A549 (cell line): ENCODE data around the gene PSMB11. TPM values are rescaled to one million over a fixed set of nuclear protein-coding genes. Genes with fewer than 3 reads are reported as not detected.
A peak's percentile ranks its signal among the peaks of the same experiment; 100 is the strongest.

Source experiments
- ATAC-seq, 2 experiments: fragments of 200-7000 bp in 1 of 2; fragments of >200 bp in 1 of 2; cut with Nextera tagmentation in 1 of 2; cut with Tn5 transposase in 1 of 2; 3 replicates each; pipeline versions ENCODE4 v1.8.0 to v1.9.1; 2018 to 2020; ENCODE audit warnings: mild to moderate bottlenecking in 1 of 2, moderate library complexity in 1 of 2
- CTCF ChIA-PET: fragments of 300-600 bp; sonication (Branson Sonifier 250); formaldehyde crosslinking; extraction: SDS; loops from one replicate; lab custom pipeline; 2021; ENCODE audit warnings: antibody characterized with exemption, inconsistent platforms; lab: Yijun Ruan, JAX
- POLR2A ChIA-PET: fragments of 350-600 bp; formaldehyde crosslinking; extraction: SDS; loops from one replicate; lab custom pipeline; 2021; ENCODE audit warnings: antibody characterized with exemption, inconsistent platforms; lab: Yijun Ruan, JAX
- DNase-seq, 2 experiments: peaks; one replicate each; pipeline versions ENCODE4 v3.0.0 to v3.0.0-alpha.2; 2011 to 2016; ENCODE audit warnings: low read depth in 1 of 2, low spot score in 1 of 2
- FAIRE-seq: peaks from 2 replicates; lab custom pipeline; 2011; peaks lifted over from hg19 to GRCh38; lab: Jason Lieb, UNC
- H3K27ac ChIP-seq, 2 experiments: fragments of >200 bp; sonication (Bioruptor Twin); formaldehyde crosslinking; 3 replicates each; pipeline ENCODE4 v1.5.1; 2016 to 2017
- H3K4me1 ChIP-seq: fragments of >200 bp; sonication (Bioruptor Twin); formaldehyde crosslinking; 3 replicates; pipeline ENCODE4 v1.6.1; 2016
- H3K4me2 ChIP-seq: fragments of >200 bp; sonication (Bioruptor Twin); formaldehyde crosslinking; 3 replicates; pipeline ENCODE4 v1.6.1; 2016
- H3K4me3 ChIP-seq: fragments of >200 bp; sonication (Bioruptor Twin); formaldehyde crosslinking; 3 replicates; pipeline ENCODE4 v1.5.1; 2016
- H3K9me3 ChIP-seq: fragments of >200 bp; sonication (Bioruptor Twin); formaldehyde crosslinking; 3 replicates; pipeline ENCODE4 v1.6.1; 2016
- BHLHE40 ChIP-seq: IDR thresholded peaks from 2 replicates; pipeline ENCODE4 v1.6.1; 2012; ENCODE audit warnings: low read depth, low read length, inconsistent platforms
- CBX2 ChIP-seq: fragments of 200-600 bp; sonication (generic); IDR thresholded peaks from 2 replicates; pipeline ENCODE4 v1.6.1; 2016; ENCODE audit warnings: low read depth, mild to moderate bottlenecking, borderline replicate concordance
- CHD4 ChIP-seq: fragments of 200-600 bp; sonication (generic); IDR thresholded peaks from 2 replicates; pipeline ENCODE4 v1.6.1; 2016; ENCODE audit warnings: antibody characterized with exemption, mild to moderate bottlenecking, borderline replicate concordance
- EHF ChIP-seq: fragments of 250-450 bp; sonication (Bioruptor Pico); IDR thresholded peaks from 2 replicates; pipeline ENCODE4 v1.5.0; 2020; ENCODE audit warnings: mild to moderate bottlenecking
- EP300 ChIP-seq, 2 experiments: fragments of >200 bp; sonication (Bioruptor Twin); formaldehyde crosslinking; IDR thresholded peaks; 2 replicates in 1 of 2; 3 replicates in 1 of 2; pipeline ENCODE4 v1.6.1; 2016 to 2017
- ESRRA ChIP-seq: fragments of 150-350 bp; IDR thresholded peaks from 2 replicates; pipeline ENCODE4 v1.6.1; 2014; ENCODE audit warnings: mild to moderate bottlenecking, low read length, borderline replicate concordance
- FOSB ChIP-seq: fragments of 250-450 bp; sonication (Bioruptor Pico); IDR thresholded peaks from 2 replicates; pipeline ENCODE4 v1.5.0; 2020; ENCODE audit warnings: mild to moderate bottlenecking, moderate library complexity
- FOSL2 ChIP-seq, 2 experiments: fragments of 450-650 bp in 1 of 2; fragments of >200 bp in 1 of 2; sonication (Bioruptor Twin) in 1 of 2; formaldehyde crosslinking; IDR thresholded peaks; 2 replicates each; pipeline versions ENCODE4 v1.5.0 to v1.6.1; 2016 to 2020; ENCODE audit warnings: mild to moderate bottlenecking in 1 of 2, moderate library complexity in 1 of 2
- HDAC2 ChIP-seq: fragments of 200-600 bp; sonication (generic); IDR thresholded peaks from 2 replicates; pipeline ENCODE4 v1.6.1; 2016
- HEYL ChIP-seq: fragments of 250-450 bp; sonication (Bioruptor Pico); IDR thresholded peaks from 2 replicates; pipeline ENCODE4 v1.8.0; 2021; ENCODE audit warnings: mild to moderate bottlenecking, moderate library complexity
- HOXB5 ChIP-seq: fragments of 250-450 bp; sonication (Bioruptor Pico); IDR thresholded peaks from 2 replicates; pipeline ENCODE4 v1.5.0; 2020; ENCODE audit warnings: mild to moderate bottlenecking, moderate library complexity
- JUN ChIP-seq, 2 experiments: fragments of >200 bp; sonication (Bioruptor Twin); formaldehyde crosslinking; IDR thresholded peaks; 2 replicates in 1 of 2; 3 replicates in 1 of 2; pipeline ENCODE4 v1.6.1; 2016 to 2017
- JUNB ChIP-seq: fragments of >200 bp; sonication (Bioruptor Twin); formaldehyde crosslinking; IDR thresholded peaks from 2 replicates; pipeline ENCODE4 v1.6.1; 2016
- KDM1A ChIP-seq: fragments of 200-600 bp; sonication (generic); IDR thresholded peaks from 2 replicates; pipeline ENCODE4 v1.6.1; 2016; ENCODE audit warnings: low read depth, mild to moderate bottlenecking
- MAZ ChIP-seq: fragments of 150-350 bp; IDR thresholded peaks from 2 replicates; pipeline ENCODE4 v1.6.1; 2014; ENCODE audit warnings: antibody characterized with exemption, low read depth, low read length, borderline replicate concordance
- NFE2L2 ChIP-seq: fragments of 150-350 bp; conservative IDR thresholded peaks from 2 replicates; pipeline ENCODE4 v1.6.1; 2014; ENCODE audit warnings: low read length
- PHF8 ChIP-seq: fragments of 200-600 bp; sonication (generic); IDR thresholded peaks from 2 replicates; pipeline ENCODE4 v1.6.1; 2016; ENCODE audit warnings: low read depth, mild to moderate bottlenecking, antibody characterized with exemption, moderate library complexity, borderline replicate concordance
- POLR2A ChIP-seq: IDR thresholded peaks from 2 replicates; pipeline ENCODE4 v1.6.1; 2012; ENCODE audit warnings: mild to moderate bottlenecking, low read length
- POLR2AphosphoS2 ChIP-seq: conservative IDR thresholded peaks from 2 replicates; pipeline ENCODE4 v1.6.1; 2012; ENCODE audit warnings: low read length, improper control_type of control experiment, inconsistent platforms
- RAD21 ChIP-seq, 2 experiments: fragments of >200 bp in 1 of 2; sonication (Bioruptor Twin) in 1 of 2; formaldehyde crosslinking in 1 of 2; IDR thresholded peaks in 1 of 2; conservative IDR thresholded peaks in 1 of 2; 2 replicates in 1 of 2; 3 replicates in 1 of 2; pipeline ENCODE4 v1.6.1; 2012 to 2018; ENCODE audit warnings: inconsistent platforms in 1 of 2
- RCOR1 ChIP-seq: fragments of 150-350 bp; IDR thresholded peaks from 2 replicates; pipeline ENCODE4 v1.6.1; 2014; ENCODE audit warnings: antibody characterized with exemption, low read length, low read depth
- REST ChIP-seq: fragments of 200-600 bp; sonication (generic); IDR thresholded peaks from 2 replicates; pipeline ENCODE4 v1.6.1; 2016; ENCODE audit warnings: antibody characterized with exemption, mild to moderate bottlenecking, moderate library complexity
- RFX5 ChIP-seq: fragments of 450-650 bp; IDR thresholded peaks from 2 replicates; pipeline ENCODE4 v1.7.1; 2014; ENCODE audit warnings: antibody characterized with exemption, mild to moderate bottlenecking, moderate library complexity
- RNF2 ChIP-seq: fragments of 200-600 bp; sonication (generic); IDR thresholded peaks from 2 replicates; pipeline ENCODE4 v1.6.1; 2016; ENCODE audit warnings: low read depth, mild to moderate bottlenecking, antibody characterized with exemption, moderate library complexity, borderline replicate concordance
- ZNF302 ChIP-seq: fragments of 250-450 bp; sonication (Bioruptor Pico); IDR thresholded peaks from 2 replicates; pipeline ENCODE4 v1.9.0; 2021; ENCODE audit warnings: inconsistent platforms, mild to moderate bottlenecking, moderate library complexity
- WGBS: methylation state at CpG from one replicate; pipeline ENCODE4 v1.1.6; 2017; ENCODE audit errors: missing lambda C conversion rate; 5-methylcytosine and 5-hydroxymethylcytosine counted together
- polyA plus RNA-seq, 4 experiments: library from polyadenylated mRNA; depleted of rRNA in 3 of 4; stranded (reverse); fragments of >200 nt; fragmentation: RNase III in 1 of 4; extraction: RNeasy Plus Mini Kit Qiagen cat#74134 plus additional on column Dnase treatment in 1 of 4; gene quantifications; 2 replicates in 3 of 4; 3 replicates in 1 of 4; pipeline ENCODE4 v1.2.3, GENCODE V29; 2011 to 2017

Gene PSMB11
- polyA plus RNA-seq, 2 of the 4 experiments (the other 2 are of a cell fraction): not detected

GRCh38 chr14:23069413-23069806, 27.4 kb downstream of the PSMB11 start:
- DNase-seq (no peak), ATAC-seq (no peak), FAIRE-seq (no peak)
- Histone ChIP-seq H3K9me3 (no peaks in the 10 kb centered on the region), H3K4me2 (peak overlapping the region; percentile 97; the same call in 2 of the 3 replicates), H3K4me3 (no peak overlapping the region), H3K27ac (peak overlapping the region in 1 of 2 experiments; percentile 30; a peak in 3 of 6 replicates), H3K4me1 (peaks cover 32% of the 10 kb centered on the region)
- CTCF ChIA-PET: interaction anchor here (0.6 to 33.8 kb wide), 45 partner anchors 9 to 512 kb away, joined by 3 to 1206 read pairs (median 6); partner anchors contain the start of genes ACIN1, AJUBA, C14orf119 and CDH24
- WGBS: 71% methylated on average over 4 of the region's 4 CpGs
- POLR2A ChIA-PET: interaction anchor here (0.6 to 1.6 kb wide), 4 partner anchors 10 to 62 kb away, joined by 3 to 21 read pairs (median 4); partner anchors contain the start of genes ACIN1 and C14orf119
- no peak for TF ChIP-seq MAZ
- TF ChIP-seq POLR2A: no peak
- no peak for TF ChIP-seq HDAC2
- no peak for TF ChIP-seq RNF2
- TF ChIP-seq EP300 (IDR thresholded peaks at IDR 0.05): no peak
- no peak for TF ChIP-seq POLR2AphosphoS2
- TF ChIP-seq RAD21 (conservative IDR thresholded peaks at IDR 0.05 in 1 of 2, IDR thresholded peaks at IDR 0.05 in 1 of 2): no peak
- no peak for TF ChIP-seq HEYL (CRISPR knock-in tag)
- TF ChIP-seq JUN (IDR thresholded peaks at IDR 0.05): no peak
- TF ChIP-seq NFE2L2: no peak
- TF ChIP-seq EHF (CRISPR knock-in tag): no peak

GRCh38 chr14:23070262-23071129, 28.5 kb downstream of the PSMB11 start:
- Histone ChIP-seq H3K4me2 (peak overlapping the region; percentile 97), H3K27ac (peak overlapping the region; percentile 84 to 92), H3K4me3 (peak overlapping the region; percentile 69), H3K4me1 (peaks cover 32% of the 10 kb centered on the region), H3K9me3 (no peaks in the 10 kb centered on the region)
- ChIA-PET CTCF (interaction anchor here (0.6 to 4.3 kb wide), 19 partner anchors 8 to 143 kb away, joined by 3 to 24 read pairs (median 6); partner anchors contain the start of genes ACIN1 and C14orf119), POLR2A (interaction anchor here (0.6 to 3.7 kb wide), 5 partner anchors 8 to 232 kb away, joined by 3 to 36 read pairs (median 7); partner anchors contain the start of genes ACIN1, C14orf119 and PPP1R3E)
- no peak for DNase-seq
- no peak for TF ChIP-seq PHF8
- no peak for TF ChIP-seq RFX5
- no peak for TF ChIP-seq JUN (IDR thresholded peaks at IDR 0.05)
- no peak for TF ChIP-seq REST
- TF ChIP-seq ESRRA: no peak
- no peak for TF ChIP-seq FOSB
- no peak for TF ChIP-seq MAZ
- TF ChIP-seq BHLHE40: no peak
- no peak for TF ChIP-seq CBX2
- no peak for TF ChIP-seq KDM1A
- no peak for TF ChIP-seq ZNF302
- TF ChIP-seq RCOR1: no peak
- TF ChIP-seq POLR2A: no peak
- TF ChIP-seq FOSL2 (IDR thresholded peaks at IDR 0.05): no peak
- no peak for TF ChIP-seq FOSL2 (CRISPR knock-in tag; IDR thresholded peaks at IDR 0.05)
- TF ChIP-seq JUNB: no peak
- no peak for TF ChIP-seq HOXB5 (CRISPR knock-in tag)
- TF ChIP-seq RAD21 (conservative IDR thresholded peaks at IDR 0.05 in 1 of 2, IDR thresholded peaks at IDR 0.05 in 1 of 2): no peak
- TF ChIP-seq CHD4: no peak
- TF ChIP-seq HEYL (CRISPR knock-in tag): no peak
- ATAC-seq: no peak
- no peak for FAIRE-seq
- 9% methylated on average over 10 of the region's 10 CpGs for WGBS
